ENCODE data around the gene HDAC2.

The HDAC2 gene

DNA sequence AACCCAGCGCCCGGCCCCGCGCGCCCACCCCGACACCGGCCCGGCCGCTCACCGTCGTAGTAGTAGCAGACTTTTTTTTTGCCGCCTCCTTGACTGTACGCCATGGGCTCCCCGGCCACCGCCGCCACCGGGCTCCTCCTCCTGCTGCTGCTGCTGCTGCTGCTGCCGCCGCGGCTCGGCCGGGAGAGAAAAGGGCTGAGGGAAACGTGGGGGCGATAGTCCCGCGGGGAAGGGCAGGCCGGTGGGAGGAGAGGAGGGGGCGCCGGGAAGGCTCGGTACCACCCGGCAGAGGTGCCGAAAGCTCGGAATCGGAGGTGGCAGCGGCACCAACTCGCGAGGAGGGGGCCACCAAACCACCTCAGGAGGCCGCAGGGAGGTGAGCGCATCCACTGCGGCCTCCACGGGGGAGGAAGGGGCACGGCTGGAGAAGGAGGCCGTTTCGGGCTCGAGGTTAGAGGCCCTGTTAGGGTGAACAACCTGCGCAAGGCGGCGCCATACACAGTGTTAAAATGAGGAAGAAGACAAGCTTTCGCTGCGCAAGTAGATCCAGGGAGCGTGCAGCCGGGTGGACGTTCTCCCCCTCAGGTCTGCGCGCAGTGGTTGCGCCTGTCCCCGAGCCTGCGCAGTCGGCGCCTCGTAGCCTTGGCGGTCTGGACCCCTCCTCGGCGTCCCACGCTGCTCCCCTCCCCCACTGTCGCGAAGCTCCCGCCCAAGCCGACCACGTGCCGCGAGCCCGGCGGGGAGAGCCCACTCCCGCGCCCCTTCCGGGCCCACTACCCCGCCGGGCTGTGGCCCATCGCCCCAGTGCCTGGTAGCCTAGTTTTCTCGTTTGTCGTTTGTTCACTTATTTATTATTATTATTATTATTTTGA lies at the start of gene HDAC2:
TSS of gene HDAC2 (minus strand) at position 344 of the 872 bp plus-strand sequence. CDS start at position 104, 240 bp downstream.
- TF ChIP-seq GATA3 (IDR thresholded peaks at IDR 0.05; ENCODE audit: low read depth, low read length): no peak
- no peak for TF ChIP-seq GATA2 (IDR thresholded peaks at IDR 0.05; ENCODE audit: low read depth, low read length)

DNA sequence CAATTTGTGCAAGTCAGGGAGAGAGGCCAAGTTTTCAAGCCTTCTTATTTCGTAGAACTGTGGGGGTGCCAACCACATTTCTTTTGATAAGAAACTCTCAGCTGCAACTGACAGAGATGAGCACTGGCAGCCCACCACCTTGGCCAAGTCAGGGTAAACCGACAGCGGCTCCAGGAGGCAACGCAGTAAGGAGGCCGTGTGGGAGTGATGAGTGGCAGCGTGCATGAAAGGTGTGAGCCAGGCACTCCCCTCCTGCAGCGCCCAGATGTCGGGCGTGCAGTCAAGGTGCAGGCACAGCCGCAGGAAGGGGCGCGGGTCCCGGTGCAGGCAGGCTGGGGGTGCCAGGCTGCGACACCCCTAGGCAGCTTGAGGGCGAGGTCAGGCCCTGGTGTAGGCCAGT lies 49.2 kb upstream of the HDAC2 start:
- TF ChIP-seq GATA2 (IDR thresholded peaks at IDR 0.05; ENCODE audit: low read depth, low read length) (no peak), GATA3 (IDR thresholded peaks at IDR 0.05; ENCODE audit: low read depth, low read length) (no peak)

DNA sequence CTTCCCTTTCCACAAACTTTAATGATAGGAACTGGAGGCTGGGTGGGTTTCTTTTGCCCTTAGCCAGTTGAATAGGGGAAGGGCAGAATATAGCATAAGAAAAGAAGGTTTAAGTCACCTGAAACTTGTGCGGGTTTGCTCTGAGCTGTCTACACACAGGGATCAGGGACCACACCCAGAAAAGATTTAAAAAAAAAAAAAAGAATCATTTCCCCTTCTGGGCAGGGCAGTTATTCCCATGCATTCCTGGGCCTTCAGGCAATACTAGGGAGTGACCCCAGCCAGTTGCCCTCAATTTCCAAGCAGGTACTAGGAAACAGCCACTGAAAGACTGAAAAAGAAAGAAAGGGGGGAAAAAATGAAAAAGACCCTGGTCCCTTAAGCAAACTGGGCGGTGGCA lies 39.6 kb upstream of the HDAC2 start:
- TF ChIP-seq GATA3 (IDR thresholded peaks at IDR 0.05; ENCODE audit: low read depth, low read length) (no peak), GATA2 (IDR thresholded peaks at IDR 0.05; ENCODE audit: low read depth, low read length) (no peak)

DNA sequence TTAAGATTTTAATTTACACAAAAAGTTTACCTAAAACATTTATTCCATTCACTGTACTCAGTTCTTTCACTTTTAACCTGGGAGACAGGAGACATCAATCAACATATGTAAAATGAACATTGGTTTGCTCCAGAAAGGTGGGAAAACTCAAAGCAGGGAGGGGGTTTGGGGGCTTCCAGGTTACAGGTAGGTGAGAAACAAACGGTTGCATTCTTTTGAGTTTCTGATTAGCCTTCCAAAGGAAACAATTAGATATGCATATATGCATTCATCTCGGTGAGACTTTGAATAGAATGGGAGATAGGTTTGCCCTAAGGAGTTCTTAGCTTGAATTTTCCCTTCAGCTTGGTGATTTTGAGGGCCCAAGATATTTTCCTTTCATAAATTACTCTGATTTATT lies 38.2 kb upstream of the HDAC2 start:
- TF ChIP-seq GATA3 (IDR thresholded peaks at IDR 0.05; ENCODE audit: low read depth, low read length): no peak
- no peak for TF ChIP-seq GATA2 (IDR thresholded peaks at IDR 0.05; ENCODE audit: low read depth, low read length)

DNA sequence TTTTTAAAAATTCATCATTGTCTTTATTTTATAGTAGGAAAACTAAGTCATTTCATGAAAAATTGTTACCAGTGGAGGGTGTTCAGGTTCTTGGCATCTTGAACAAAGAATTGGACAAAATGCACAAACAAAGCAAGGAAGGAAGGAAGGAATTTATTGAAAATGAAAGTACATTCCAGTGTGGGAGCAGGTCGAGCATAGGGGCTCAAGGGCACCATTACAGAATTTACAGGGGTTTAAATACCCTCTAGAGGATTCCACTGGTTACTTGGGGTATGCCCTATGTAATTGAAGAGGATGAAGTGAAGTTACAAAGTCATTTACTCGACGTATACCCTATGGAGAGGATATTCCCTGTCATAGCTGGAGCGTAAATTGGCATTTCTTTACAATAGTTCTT lies 37.4 kb upstream of the HDAC2 start:
- no peak for TF ChIP-seq GATA3 (IDR thresholded peaks at IDR 0.05; ENCODE audit: low read depth, low read length)
- no peak for TF ChIP-seq GATA2 (IDR thresholded peaks at IDR 0.05; ENCODE audit: low read depth, low read length)

DNA sequence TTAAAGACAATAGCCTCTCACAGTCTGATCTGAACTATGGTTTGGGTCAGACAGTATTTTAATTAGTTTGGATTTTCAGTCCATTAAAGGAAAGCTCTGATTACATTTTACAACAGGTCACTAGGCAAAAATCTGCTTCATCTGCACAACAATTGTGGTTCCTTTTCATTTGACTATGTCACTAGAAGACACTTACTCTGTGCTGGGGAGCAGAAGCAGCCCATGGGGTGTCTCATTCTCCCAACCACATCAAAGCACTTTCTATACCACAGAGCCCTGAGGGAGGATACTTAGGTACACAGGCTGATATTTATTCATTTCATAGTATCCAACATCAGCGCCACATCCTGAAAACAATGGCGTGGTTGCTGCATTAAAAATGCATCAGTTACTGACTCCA lies 36.6 kb upstream of the HDAC2 start:
- TF ChIP-seq GATA3 (IDR thresholded peaks at IDR 0.05; ENCODE audit: low read depth, low read length) (no peak), GATA2 (IDR thresholded peaks at IDR 0.05; ENCODE audit: low read depth, low read length) (no peak)

DNA sequence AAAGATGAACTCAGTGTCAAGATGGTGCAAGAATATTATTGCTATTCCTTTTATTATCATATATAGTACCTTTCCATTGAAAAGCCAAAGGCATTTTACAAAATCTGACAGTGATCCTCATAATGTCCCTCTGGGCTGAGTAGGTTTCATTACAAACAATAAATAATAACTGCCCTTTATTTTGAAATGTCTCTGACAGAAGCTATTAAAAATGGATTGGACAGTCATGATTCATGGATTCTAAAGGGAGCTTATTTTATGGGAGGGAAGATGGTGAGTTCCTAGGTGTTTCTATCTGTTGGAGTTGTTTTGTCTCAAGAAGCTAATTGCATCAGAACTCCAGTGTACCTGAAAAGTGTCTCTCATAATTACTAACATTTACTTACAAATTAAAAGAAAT lies 30.4 kb upstream of the HDAC2 start:
- no peak for TF ChIP-seq GATA2 (IDR thresholded peaks at IDR 0.05; ENCODE audit: low read depth, low read length)
- TF ChIP-seq GATA3 (IDR thresholded peaks at IDR 0.05; ENCODE audit: low read depth, low read length): no peak

DNA sequence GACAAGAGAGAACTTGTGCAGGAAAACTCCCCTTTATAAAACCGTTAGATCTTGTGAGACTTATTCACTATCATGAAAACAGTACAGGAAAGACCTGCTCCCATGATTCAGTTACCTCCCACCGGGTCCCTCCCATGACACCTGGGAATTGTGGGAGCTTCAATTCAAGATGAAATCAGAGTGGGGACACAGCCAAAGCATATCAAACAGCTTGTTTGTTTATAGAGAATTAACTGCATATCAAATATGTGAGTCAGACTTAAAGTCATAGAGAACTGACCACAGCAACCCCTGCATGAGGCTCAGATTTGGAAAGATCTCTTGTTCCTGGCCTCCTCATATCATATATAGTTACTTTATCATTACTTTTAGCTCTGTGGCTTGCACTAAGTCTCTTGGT lies 29.1 kb upstream of the HDAC2 start:
- TF ChIP-seq GATA2 (IDR thresholded peaks at IDR 0.05; ENCODE audit: low read depth, low read length) (no peak), GATA3 (IDR thresholded peaks at IDR 0.05; ENCODE audit: low read depth, low read length) (no peak)

DNA sequence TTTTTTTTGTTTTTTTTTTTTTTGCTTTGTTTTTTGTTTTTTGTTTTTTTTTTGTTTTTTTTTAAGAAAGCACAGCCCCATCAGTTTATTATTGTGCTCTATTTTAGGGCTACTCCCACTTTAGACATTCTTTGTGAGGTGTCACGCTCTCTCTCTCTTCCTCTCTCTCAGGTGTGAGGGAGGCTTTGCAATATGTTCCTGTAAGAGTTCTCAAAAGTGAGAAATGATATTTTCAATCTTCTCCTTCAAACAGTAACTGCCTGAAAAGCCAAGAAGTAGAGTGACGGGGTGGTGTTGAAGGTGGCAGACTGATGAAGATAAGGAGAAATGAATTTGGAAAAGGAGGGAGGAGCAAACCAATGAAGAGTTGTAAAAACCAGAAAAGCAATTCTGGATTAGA lies 28.3 kb upstream of the HDAC2 start:
- no peak for TF ChIP-seq GATA2 (IDR thresholded peaks at IDR 0.05; ENCODE audit: low read depth, low read length)
- no peak for TF ChIP-seq GATA3 (IDR thresholded peaks at IDR 0.05; ENCODE audit: low read depth, low read length)

DNA sequence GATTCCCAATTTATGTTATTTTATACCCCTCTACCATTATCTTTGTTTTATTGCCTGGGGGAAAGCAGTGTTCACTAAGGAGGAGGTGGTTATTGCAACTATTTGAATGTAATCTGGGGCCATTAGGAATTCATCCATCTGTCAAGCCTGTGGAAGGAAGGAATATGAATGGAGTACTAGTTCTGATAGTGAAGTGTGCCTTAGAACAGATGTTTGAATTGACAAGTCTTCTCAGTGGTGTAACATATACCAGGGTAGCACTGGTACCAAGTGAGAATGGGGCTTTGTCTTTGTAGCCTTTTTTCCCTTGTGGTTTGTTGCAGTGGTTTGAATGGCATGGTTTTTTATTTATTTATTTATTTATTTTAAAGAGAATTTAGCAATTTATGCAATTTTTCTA lies 27.9 kb upstream of the HDAC2 start:
- TF ChIP-seq GATA2 (IDR thresholded peaks at IDR 0.05; ENCODE audit: low read depth, low read length): no peak
- TF ChIP-seq GATA3 (IDR thresholded peaks at IDR 0.05; ENCODE audit: low read depth, low read length): no peak

DNA sequence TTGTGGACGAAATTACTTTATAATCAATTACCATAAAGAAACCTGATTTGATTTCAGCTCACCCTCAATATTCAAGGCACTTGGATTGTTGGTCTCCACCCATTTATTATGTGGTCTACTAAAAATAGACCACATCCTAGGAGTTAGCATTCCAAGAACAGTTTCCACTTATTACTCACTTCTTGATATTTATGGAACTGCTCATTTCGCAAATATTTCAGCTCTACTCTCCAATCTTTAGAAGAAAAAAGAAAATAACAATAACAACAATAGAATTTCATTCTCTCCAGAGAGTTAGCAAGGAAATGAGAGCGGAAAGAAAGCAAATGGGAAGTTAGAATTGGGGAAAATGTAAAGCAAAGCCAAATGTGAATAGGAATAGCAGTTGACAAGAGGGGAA lies 26.2 kb upstream of the HDAC2 start:
- no peak for TF ChIP-seq GATA2 (IDR thresholded peaks at IDR 0.05; ENCODE audit: low read depth, low read length)
- TF ChIP-seq GATA3 (IDR thresholded peaks at IDR 0.05; ENCODE audit: low read depth, low read length): no peak

DNA sequence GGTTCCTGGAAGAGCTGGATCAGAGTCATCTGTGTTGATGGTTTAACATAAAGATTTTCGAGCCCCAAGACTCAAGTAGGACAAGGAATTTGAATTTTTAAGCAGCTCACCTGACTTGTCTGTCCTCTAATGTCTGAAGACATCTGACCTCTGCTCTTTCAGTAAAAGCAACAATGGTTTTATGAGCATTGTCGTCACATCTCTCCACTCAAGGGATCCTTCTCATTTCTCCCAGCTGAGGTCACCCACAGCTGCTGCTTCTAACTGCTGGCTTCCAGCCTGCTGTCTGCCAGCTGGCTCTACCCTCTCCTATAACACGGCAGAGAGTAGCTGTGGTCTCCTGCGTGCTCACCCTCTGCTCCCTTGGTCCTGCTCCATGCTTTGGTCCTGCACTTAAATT lies 24.7 kb upstream of the HDAC2 start:
- TF ChIP-seq GATA3 (IDR thresholded peaks at IDR 0.05; ENCODE audit: low read depth, low read length): no peak
- no peak for TF ChIP-seq GATA2 (IDR thresholded peaks at IDR 0.05; ENCODE audit: low read depth, low read length)

DNA sequence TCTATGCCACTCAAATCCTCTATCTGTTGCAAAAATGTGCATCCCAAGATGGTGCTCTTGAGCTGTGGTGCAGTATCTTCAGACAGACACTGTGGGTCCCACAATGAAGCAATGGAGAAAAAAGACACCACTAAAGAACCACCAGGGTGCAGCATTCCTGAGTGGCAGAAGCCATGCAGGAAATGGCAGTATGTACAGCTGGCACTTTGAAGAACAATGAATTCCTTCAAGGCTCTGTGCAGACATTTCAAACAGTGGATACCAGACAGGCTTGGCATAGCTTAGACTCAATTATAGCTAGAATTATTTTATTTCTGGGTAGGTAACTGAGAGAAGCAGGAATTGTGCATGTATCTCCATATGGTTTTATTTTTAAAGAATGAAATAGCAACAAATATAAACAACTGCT lies 24.0 kb upstream of the HDAC2 start:
- no peak for TF ChIP-seq GATA3 (IDR thresholded peaks at IDR 0.05; ENCODE audit: low read depth, low read length)
- TF ChIP-seq GATA2 (IDR thresholded peaks at IDR 0.05; ENCODE audit: low read depth, low read length): no peak

DNA sequence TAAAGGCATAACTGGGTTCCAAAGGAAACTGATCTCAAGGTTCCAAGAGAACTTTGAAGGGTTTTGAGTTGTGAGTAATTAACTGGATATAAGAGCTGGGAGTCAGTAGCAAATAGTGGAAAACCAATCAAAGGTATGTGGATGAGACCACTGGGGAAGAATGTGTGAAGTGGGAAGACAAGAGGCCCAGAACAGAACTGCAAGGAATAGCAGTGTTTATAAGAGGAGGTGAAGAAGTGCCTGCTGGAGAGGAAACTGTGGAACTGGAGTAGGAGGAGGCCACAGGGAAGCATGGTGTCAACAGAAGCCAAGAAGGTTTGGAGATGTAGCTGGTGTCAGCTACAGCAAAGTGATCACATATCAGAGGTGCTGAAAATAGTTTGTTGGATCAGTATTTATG lies 18.7 kb upstream of the HDAC2 start:
- TF ChIP-seq GATA2 (IDR thresholded peaks at IDR 0.05; ENCODE audit: low read depth, low read length) (no peak), GATA3 (IDR thresholded peaks at IDR 0.05; ENCODE audit: low read depth, low read length) (no peak)

DNA sequence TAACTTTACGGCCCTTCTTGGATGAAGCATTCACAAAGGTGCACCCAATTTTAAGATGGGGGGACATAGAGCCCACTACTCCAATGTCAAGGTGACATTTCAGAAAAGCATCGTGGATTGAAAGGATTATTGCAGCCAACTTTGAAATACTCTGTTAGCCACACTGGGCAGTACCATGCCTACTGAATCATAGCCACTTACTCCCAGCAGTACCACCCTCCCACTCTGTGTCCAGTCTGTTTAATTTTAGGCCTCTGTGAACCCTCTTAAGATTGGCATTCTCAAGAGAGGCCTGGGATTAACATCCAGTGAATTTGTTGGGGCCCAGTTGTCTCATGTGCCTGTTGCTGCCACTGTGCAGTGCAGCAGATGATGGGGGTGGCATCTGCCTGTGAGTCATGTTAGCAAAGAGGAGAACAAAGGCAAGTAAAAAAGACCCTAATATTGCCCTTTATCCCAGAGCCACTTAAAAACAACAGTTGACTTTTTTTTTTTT lies 11.2 kb upstream of the HDAC2 start:
- no peak for TF ChIP-seq GATA2 (IDR thresholded peaks at IDR 0.05; ENCODE audit: low read depth, low read length)
- TF ChIP-seq GATA3 (IDR thresholded peaks at IDR 0.05; ENCODE audit: low read depth, low read length): no peak

Measured in SH-SY5Y (cell line).